GM18907 (cell line): ENCODE data around the gene DMRTC2.
A peak's percentile ranks its signal among the peaks of the same experiment; 100 is the strongest.

ENCODE experiments used
- ATAC-seq: cut with Tn5 transposase; IDR thresholded peaks from one replicate; pipeline ENCODE4 v1.9.1; 2021; ENCODE audit warnings: mild to moderate bottlenecking, moderate library complexity; ENCODE audit not compliant: unreplicated experiment

DMRTC2 gene

GRCh38 chr19:41887711-41888382 is 43.0 kb downstream of the DMRTC2 start:
- peak; percentile 27 for ATAC-seq

- no peak for ATAC-seq
These were observed 44.1 kb downstream of the DMRTC2 start for GRCh38 chr19:41888926-41889325.

GRCh38 chr19:41889896-41890295 is 45.1 kb downstream of the DMRTC2 start:
- no peak for ATAC-seq

- ATAC-seq = no peak
These were observed 46.1 kb downstream of the DMRTC2 start for GRCh38 chr19:41890936-41891335.

- no peak for ATAC-seq
These were observed 47.5 kb downstream of the DMRTC2 start for GRCh38 chr19:41892173-41892902.

- ATAC-seq = no peak
These were observed 49.1 kb downstream of the DMRTC2 start for GRCh38 chr19:41893899-41894298.

- ATAC-seq = no peak
These were observed 49.5 kb downstream of the DMRTC2 start for GRCh38 chr19:41894350-41894749.

- no peak for ATAC-seq
These were observed 51.1 kb downstream of the DMRTC2 start for GRCh38 chr19:41895745-41896580.

GRCh38 chr19:41896581-41896942 is 51.7 kb downstream of the DMRTC2 start:
- no peak for ATAC-seq

GRCh38 chr19:41897181-41897580 is 52.3 kb downstream of the DMRTC2 start:
- ATAC-seq = no peak

GRCh38 chr19:41897820-41898219 is 53.0 kb downstream of the DMRTC2 start:
- ATAC-seq = no peak

- ATAC-seq = no peak
These were observed 53.4 kb downstream of the DMRTC2 start for GRCh38 chr19:41898235-41898634.
